GM18505 (cell line): ENCODE measurements around the gene TUBB3.

Experiments used
- ATAC-seq: cut with Tn5 transposase; IDR thresholded peaks from one replicate; pipeline ENCODE4 v1.9.1; 2021; ENCODE audit not compliant: unreplicated experiment
- POLR2A ChIP-seq: IDR thresholded peaks from 4 replicates; pipeline ENCODE4 v1.6.1; 2011; ENCODE audit warnings: borderline replicate concordance; ENCODE audit not compliant: insufficient read depth, insufficient read length; ENCODE audit errors: extremely low read depth

The TUBB3 gene

GRCh38 chr16:89985219-89985618 is 62.1 kb downstream of the TUBB3 start:
- TF ChIP-seq POLR2A: no peak
- ATAC-seq: no peak
